ENCODE measurements around the gene STMN1.

STMN1 gene

DNA sequence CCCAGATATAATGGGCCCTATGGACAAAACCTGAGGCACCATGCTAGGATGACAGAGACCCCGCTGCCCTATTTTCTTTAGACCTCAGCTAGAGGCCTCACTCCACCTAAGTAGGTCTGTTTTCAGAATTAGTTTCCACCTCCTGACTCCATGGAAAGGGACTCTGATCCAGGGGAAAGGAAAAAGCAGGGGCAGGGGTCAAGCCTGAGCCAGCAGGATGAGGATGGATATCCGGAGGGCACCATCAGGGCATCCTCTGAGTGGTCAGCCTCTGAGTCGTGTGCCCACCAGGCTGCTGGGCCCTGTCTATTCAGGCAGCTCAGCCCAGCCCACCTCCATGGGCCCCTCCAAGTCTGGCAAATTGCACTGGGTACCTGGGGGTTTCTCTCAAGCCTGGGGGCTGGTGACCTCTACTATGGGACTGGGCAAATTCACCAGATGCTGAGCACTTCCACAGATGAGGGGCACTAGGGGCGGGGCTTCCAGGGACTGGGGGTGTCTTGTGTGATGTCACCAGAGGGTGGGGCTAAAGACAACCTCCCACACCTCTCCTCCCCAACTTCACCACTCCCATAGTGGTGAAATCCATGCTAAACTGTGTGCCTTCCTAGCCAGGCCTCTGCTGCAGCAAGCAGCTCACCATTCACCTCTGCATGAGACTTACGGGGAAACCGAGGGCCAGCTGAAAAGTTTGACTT is 36.2 kb downstream of the STMN1 start:
- DNase-seq (ENCODE audit: extremely low spot score) = no peak
- ChIA-PET POLR2A (no interaction called here), CTCF (interaction anchor here (0.9 to 2.3 kb wide), 4 partner anchors 9 to 35 kb away, joined by 3 to 8 read pairs (median 4); no protein-coding TSS in a partner anchor)
- TF ChIP-seq, protein P1, sequence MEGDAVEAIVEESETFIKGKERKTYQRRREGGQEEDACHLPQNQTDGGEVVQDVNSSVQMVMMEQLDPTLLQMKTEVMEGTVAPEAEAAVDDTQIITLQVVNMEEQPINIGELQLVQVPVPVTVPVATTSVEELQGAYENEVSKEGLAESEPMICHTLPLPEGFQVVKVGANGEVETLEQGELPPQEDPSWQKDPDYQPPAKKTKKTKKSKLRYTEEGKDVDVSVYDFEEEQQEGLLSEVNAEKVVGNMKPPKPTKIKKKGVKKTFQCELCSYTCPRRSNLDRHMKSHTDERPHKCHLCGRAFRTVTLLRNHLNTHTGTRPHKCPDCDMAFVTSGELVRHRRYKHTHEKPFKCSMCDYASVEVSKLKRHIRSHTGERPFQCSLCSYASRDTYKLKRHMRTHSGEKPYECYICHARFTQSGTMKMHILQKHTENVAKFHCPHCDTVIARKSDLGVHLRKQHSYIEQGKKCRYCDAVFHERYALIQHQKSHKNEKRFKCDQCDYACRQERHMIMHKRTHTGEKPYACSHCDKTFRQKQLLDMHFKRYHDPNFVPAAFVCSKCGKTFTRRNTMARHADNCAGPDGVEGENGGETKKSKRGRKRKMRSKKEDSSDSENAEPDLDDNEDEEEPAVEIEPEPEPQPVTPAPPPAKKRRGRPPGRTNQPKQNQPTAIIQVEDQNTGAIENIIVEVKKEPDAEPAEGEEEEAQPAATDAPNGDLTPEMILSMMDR (IDR thresholded peaks at IDR 0.05; ENCODE audit: control extremely low read depth, extremely low read depth, low read depth, missing control alignments) = no peak

DNA sequence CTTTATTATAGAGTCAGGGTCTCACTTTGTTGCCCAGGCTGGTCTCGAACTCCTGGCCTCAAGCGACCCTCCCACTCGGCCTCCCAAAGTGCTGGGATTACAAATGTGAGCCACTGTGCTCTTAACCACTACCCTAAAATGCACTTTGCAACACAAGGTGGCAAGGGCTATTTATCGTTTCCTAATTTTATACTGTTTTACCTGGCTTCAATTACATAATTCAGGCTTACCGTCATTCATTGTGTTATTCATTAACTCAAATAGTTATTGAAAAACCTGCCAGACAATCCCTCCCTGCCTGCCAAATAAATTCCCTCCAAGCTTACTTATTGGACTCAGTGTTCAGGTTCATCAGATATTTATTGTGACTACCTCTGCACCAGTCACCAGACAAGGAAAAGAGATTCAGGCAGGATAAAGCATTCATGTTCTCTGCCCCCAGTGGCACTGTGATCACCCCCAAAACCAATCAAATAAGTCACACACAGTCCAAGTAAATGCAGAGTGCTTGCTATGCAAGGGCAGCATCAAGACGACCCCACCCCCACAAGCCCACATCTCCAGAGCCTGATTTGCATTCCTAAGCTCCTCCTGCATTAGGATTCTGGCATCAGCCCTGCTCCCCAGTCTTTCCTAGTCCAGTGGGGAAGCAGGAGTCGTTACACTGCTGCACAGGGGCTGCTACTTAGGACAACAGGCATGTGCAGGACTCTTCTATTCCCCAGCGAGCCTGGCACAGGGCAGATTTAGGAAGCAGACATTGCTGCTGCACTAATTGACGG is 38.8 kb downstream of the STMN1 start:
- DNase-seq (ENCODE audit: extremely low spot score) = no peak
- POLR2A ChIA-PET = interaction anchor here (0.5 kb wide), 1 partner anchor 308 kb away, joined by 3 read pairs; no protein-coding TSS in a partner anchor
- CTCF ChIA-PET = interaction anchor here (2.3 kb wide), 1 partner anchor 28 kb away, joined by 8 read pairs; no protein-coding TSS in a partner anchor
- TF ChIP-seq, protein P1 (IDR thresholded peaks at IDR 0.05; ENCODE audit: control extremely low read depth, extremely low read depth, low read depth, missing control alignments) = no peak

DNA sequence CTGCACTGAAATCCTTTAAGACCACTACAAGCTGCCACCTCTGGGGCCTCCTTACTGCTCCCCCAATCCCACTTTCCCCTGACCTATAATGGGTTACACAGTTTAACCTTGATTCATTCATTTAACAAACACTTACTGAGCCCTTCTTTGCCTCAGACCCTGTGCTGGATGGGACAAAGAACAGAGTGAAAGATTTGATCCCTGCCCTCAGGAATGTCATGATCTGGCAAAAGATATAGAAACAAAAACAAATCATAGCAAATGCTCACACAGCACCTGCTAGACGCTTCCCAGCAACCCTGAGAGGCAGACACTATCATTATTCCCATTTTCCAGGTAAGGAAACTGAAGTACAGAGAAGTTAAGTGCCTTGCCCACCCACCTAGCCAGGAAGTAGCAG is 39.9 kb downstream of the STMN1 start:
- TF ChIP-seq, protein P1 (IDR thresholded peaks at IDR 0.05; ENCODE audit: control extremely low read depth, extremely low read depth, low read depth, missing control alignments) = no peak
- ChIA-PET CTCF (no interaction called here), POLR2A (no interaction called here)
- no peak for DNase-seq (ENCODE audit: extremely low spot score)

DNA sequence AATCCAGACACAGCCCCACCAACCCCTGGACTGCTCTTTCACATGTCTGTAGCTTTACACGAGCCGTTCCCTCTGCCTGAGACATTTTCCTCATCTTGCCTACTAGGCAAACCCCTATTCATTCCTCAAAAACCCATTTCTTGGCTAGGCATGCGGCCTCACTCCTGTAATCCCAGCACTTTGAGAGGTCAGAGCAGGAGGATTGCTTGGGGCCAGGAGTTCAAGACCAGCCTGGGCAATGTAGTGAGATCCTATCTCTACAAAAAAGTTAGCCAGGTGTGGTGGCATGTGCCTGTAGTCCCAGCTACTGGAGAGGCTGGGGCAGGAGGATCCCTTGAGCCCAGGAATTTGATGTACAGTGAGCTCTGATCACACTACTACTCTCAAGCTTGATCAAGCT is 41.8 kb downstream of the STMN1 start:
- DNase-seq (ENCODE audit: extremely low spot score) = no peak
- ChIA-PET CTCF (interaction anchor here (1.2 to 2.4 kb wide), 3 partner anchors 8 to 133 kb away, joined by 3 to 6 read pairs (median 6); partner anchors contain the start of gene PAFAH2), POLR2A (no interaction called here)
- TF ChIP-seq, protein P1 (IDR thresholded peaks at IDR 0.05; ENCODE audit: control extremely low read depth, extremely low read depth, low read depth, missing control alignments) = no peak

DNA sequence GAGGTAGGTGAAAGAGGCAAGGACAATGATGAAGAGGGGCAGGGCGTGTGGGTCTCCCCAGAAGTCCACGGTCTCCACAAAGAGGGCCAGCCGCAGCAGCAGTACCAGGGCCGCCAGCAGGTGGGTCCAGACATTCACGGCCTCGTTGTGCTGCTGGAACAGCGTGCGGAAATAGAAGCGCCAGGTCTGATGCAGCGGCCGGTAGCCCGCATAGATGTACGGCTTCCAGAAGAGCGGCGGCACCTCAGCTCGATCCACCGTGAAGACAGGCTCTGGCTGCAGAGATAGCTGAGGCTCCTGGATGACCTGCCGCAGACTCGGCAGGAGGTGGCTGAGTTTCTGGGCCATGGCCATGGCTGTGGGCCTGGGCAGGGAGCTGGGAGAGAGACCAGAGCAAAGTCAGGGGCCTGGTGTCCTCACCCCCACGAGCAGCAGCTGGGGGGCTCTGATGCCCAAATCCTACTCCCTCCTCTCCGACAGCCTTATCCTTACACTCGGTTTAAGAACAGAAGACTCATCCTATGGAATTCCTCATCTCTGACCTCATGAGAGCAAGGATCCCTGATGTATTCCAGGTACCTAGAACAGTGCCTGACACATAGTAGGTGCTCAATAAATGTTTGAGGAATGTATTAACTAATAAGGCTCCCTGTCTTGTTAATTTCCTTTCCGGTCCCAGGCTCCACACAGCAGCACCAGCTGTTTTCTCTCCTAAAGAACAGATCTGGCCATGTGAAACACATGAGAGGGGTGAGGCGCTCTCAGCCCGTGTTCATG is 42.5 kb downstream of the STMN1 start:
- TF ChIP-seq, protein P1 (IDR thresholded peaks at IDR 0.05; ENCODE audit: control extremely low read depth, extremely low read depth, low read depth, missing control alignments) = no peak
- CTCF ChIA-PET = interaction anchor here (1.4 to 2.6 kb wide), 3 partner anchors 9 to 134 kb away, joined by 6 to 10 read pairs (median 6); partner anchors contain the start of gene PAFAH2
- POLR2A ChIA-PET = interaction anchor here (0.5 kb wide), 1 partner anchor 12 kb away, joined by 3 read pairs; the partner anchor contains the start of gene PAQR7
- no peak for DNase-seq (ENCODE audit: extremely low spot score)
